ENCODE measurements around the gene GCLC.

DNA sequence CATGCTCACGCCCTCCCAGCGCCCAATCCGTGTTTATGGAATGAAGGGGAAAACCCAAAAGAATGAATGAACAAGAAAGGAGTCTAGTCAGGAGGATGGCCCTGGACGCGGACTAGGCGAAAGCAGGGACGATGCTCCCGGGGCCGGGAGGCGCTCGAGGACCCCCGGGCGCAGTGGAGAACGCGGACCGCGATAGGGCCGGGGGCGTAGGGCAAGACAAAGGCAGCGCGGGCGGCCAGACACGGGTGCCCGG, 758 bp downstream of the GCLC start:
- TF ChIP-seq EZH2 (IDR thresholded peaks at IDR 0.05) = no peak
- TF ChIP-seq POLR2AphosphoS5 (IDR thresholded peaks at IDR 0.05; ENCODE audit: borderline replicate concordance, low read depth, low read length) = no peak
- TF ChIP-seq FOXP2 (optimal IDR thresholded peaks at IDR 0.05; ENCODE audit: control extremely low read depth, extremely low read length, insufficient read depth) = no peak

Measured in SK-N-MC (cell line).